HEK293 (cell line): ENCODE results near the gene ART5.

ENCODE experiments used
- ATF2 ChIP-seq: fragments of 450-650 bp; formaldehyde crosslinking; IDR thresholded peaks from 2 replicates; pipeline ENCODE4 v1.5.1; 2016; ENCODE audit warnings: missing biosample characterization, missing genetic modification characterization, low read depth
- ZNF707 ChIP-seq: fragments of 450-650 bp; formaldehyde crosslinking; IDR thresholded peaks from 2 replicates; pipeline ENCODE4 v1.5.1; 2016; ENCODE audit warnings: missing biosample characterization, missing genetic modification characterization

- TF ChIP-seq ATF2 (tag by site-specific recombination) (no peak), ZNF707 (tag by site-specific recombination) (no peak)
Observed at GRCh38 chr11:3605283-3605662, 36.5 kb downstream of the ART5 start.
